Right atrium auricular region (tissue), 2 donors: ENCODE measurements around the gene HMBS. TPM values are rescaled to one million over a fixed set of nuclear protein-coding genes. Genes with fewer than 3 reads are reported as not detected.

Experiments used
- DNase-seq: peaks from one replicate; pipeline ENCODE4 v3.0.0-alpha.2; 2019; ENCODE audit warnings: low spot score
- H3K27ac ChIP-seq, 2 donors: fragments of 200-600 bp; sonication (generic); 1 replicate in 1 of 2; 2 replicates in 1 of 2; pipeline ENCODE4 v1.5.1; 2016 to 2019
- H3K27me3 ChIP-seq, 2 donors: fragments of 200-600 bp; sonication (generic); one replicate each; pipeline versions ENCODE4 v1.5.1 to v1.6.0; 2017 to 2019
- H3K36me3 ChIP-seq: fragments of 200-600 bp; sonication (generic); one replicate; pipeline ENCODE4 v1.5.1; 2016
- H3K4me1 ChIP-seq, 2 donors: fragments of 200-600 bp; sonication (generic); one replicate each; pipeline versions ENCODE4 v1.5.1 to v1.6.0; 2017 to 2019
- H3K4me3 ChIP-seq, 2 donors: fragments of 200-600 bp; sonication (generic); 1 replicate in 1 of 2; 2 replicates in 1 of 2; pipeline ENCODE4 v1.5.1; 2017 to 2019; ENCODE audit warnings: mild to moderate bottlenecking in 1 of 2, moderate library complexity in 1 of 2
- H3K9me3 ChIP-seq, 2 donors: fragments of 200-600 bp; sonication (generic); one replicate each; pipeline ENCODE4 v1.5.1; 2019
- total RNA-seq, 2 donors: library from RNA; depleted of rRNA; stranded (reverse); fragments of >200 nt; gene quantifications; one replicate each; pipeline ENCODE4 v1.1.0, GENCODE V29; 2016
- TF ChIP-seq, protein P1 (sequence below), 2 donors: fragments of 200-600 bp; sonication (generic); IDR thresholded peaks; one replicate each; pipeline ENCODE4 v1.5.1; 2019; ENCODE audit warnings: antibody characterized with exemption in 2 of 2

HMBS gene
- total RNA-seq, 2 donors from 2014 or later, result 4.9 to 13.3 TPM

DNA sequence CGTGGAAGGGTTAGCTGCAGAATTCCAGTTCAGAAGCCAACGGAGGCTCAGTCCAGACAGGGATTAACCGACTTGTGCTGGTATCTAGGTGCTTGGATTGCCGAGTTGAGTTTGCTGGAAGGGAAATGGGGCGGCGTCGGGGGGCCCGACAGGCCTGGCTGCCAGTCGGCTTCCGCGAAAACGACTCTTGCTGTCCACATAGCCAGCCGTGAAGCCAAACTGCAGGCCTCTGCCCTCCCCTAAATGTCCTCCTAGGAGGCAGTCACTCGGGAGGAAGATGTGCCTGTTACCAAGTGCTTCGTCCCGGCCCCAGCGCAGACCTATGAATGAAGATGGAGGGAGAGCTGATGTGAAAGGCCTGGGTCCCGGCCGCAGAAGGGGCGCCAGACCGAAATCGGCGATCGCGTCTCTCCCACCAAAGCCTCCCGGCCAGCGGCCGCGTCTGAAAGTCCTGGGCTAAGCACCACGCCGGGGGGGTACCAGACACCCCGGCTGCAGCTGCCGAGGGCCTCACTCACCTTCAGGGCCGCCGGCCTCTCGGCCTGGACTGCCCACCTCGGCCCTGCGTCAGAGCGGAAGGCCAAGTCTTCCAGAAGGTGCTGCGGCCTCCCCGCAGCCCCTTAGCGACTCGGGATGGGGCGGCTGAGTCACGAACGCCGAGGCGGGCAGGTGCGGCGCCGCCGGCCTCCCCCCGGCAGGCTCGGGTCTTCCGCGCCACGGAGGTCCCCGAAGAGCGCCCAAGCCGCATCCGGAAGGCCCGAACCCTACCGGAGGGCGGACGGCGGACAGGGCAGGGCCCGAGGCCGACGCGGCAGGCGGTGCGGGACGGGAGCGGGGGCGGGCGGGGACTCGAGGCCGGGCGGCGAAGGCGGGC, 9.5 kb downstream of the HMBS start:
- peak overlapping the region; percentile 90 to 94 for H3K27ac ChIP-seq
- DNase-seq, result no peak
- no peaks in the 10 kb centered on the region for H3K9me3 ChIP-seq
- peaks cover 23% of the 10 kb centered on the region for H3K36me3 ChIP-seq
- H3K4me1 ChIP-seq, result peaks cover 0 to 26% of the 10 kb centered on the region in 2 donors
- no peaks in the 10 kb centered on the region for H3K27me3 ChIP-seq
- peak overlapping the region; percentile 70 to 76 for H3K4me3 ChIP-seq
- TF ChIP-seq, protein P1, sequence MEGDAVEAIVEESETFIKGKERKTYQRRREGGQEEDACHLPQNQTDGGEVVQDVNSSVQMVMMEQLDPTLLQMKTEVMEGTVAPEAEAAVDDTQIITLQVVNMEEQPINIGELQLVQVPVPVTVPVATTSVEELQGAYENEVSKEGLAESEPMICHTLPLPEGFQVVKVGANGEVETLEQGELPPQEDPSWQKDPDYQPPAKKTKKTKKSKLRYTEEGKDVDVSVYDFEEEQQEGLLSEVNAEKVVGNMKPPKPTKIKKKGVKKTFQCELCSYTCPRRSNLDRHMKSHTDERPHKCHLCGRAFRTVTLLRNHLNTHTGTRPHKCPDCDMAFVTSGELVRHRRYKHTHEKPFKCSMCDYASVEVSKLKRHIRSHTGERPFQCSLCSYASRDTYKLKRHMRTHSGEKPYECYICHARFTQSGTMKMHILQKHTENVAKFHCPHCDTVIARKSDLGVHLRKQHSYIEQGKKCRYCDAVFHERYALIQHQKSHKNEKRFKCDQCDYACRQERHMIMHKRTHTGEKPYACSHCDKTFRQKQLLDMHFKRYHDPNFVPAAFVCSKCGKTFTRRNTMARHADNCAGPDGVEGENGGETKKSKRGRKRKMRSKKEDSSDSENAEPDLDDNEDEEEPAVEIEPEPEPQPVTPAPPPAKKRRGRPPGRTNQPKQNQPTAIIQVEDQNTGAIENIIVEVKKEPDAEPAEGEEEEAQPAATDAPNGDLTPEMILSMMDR (IDR thresholded peaks at IDR 0.05), result no peak

DNA sequence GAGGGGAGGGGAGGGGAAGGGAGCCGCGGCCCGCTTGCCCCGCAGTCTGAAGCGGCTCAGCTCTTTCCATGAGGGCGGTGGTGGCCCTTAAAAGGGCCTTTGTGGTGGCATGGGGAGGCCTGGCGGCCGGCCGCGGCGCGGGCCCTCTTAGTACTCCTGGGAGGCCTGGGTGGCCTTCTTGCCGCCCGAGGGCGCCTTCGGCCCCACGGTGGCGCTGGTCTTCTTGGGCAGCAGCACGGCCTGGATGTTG, 10.1 kb downstream of the HMBS start:
- TF ChIP-seq, protein P1 (IDR thresholded peaks at IDR 0.05), result peak; percentile 60 to 89
- H3K4me1 ChIP-seq, result peaks cover 0 to 26% of the 10 kb centered on the region in 2 donors
- peaks cover 23% of the 10 kb centered on the region for H3K36me3 ChIP-seq
- peak overlapping the region; percentile 90 to 94 for H3K27ac ChIP-seq
- H3K9me3 ChIP-seq, result no peaks in the 10 kb centered on the region
- peak overlapping the region; percentile 70 to 76 for H3K4me3 ChIP-seq
- no peaks in the 10 kb centered on the region for H3K27me3 ChIP-seq
- peak; percentile 83 for DNase-seq

DNA sequence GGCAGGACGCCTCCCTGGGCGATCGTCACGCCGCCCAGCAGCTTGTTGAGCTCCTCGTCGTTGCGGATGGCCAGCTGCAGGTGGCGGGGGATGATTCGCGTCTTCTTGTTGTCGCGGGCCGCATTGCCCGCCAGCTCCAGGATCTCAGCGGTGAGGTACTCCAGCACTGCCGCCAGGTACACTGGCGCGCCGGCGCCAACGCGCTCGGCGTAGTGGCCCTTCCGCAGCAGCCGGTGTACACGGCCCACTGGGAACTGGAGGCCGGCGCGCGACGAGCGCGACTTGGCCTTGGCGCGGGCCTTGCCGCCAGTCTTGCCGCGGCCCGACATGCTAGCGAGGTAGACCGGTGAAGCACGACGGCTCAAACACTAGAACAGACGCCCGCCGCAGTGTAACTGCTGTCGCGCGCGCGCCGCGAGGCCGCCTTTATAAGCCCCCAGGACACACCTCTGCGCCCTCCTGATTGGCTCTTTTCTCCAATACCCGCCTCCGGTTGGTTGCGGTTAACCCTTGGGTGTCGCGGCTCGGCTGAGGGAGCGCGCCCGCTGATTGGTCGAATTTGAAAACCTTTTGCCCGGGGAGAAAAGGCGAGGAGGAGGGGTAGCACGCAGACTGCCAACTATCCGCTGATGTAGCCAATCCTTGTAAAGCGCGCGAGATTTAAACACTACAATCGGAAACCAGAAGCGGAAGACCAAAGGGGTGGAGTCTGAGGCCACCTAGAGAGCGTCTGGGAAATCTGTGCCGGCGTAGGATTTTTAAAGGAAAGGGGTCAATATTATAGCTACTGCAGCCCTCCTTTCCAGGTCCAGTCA, 10.6 kb downstream of the HMBS start:
- no peaks in the 10 kb centered on the region for H3K27me3 ChIP-seq
- H3K4me3 ChIP-seq, result peak overlapping the region; percentile 70 to 76
- TF ChIP-seq, protein P1 (IDR thresholded peaks at IDR 0.05), result peak in 1 of 2 donors; percentile 8
- no peaks in the 10 kb centered on the region for H3K9me3 ChIP-seq
- H3K4me1 ChIP-seq, result peaks cover 0 to 31% of the 10 kb centered on the region in 2 donors
- peak overlapping the region; percentile 90 to 94 for H3K27ac ChIP-seq
- peaks cover 23% of the 10 kb centered on the region for H3K36me3 ChIP-seq
- DNase-seq, result peak; percentile 100

DNA sequence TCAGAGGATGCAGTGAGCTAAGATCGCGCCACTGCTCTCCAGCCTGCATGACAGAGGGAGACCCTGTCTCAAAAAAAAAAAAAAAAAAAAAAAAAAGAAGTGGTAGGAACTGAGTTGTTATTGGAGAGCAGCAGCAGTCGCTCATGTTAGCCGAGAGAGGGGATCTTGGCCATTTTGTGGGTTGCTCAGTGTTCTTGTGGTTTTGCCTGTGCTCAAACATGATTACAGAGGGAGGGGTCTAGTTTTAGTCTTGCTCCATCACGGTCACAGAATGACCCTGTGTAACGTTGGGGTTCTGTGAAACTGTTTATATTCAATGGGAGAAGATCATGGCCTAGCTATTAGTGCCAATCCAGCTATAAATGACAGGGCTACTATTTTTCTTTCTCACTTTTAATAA, 15.0 kb downstream of the HMBS start:
- DNase-seq, result no peak
- peaks cover 0 to 35% of the 10 kb centered on the region in 2 donors for H3K4me1 ChIP-seq
- H3K4me3 ChIP-seq, result no peak overlapping the region
- no peaks in the 10 kb centered on the region for H3K9me3 ChIP-seq
- H3K27me3 ChIP-seq, result no peaks in the 10 kb centered on the region
- H3K36me3 ChIP-seq, result peaks cover 17% of the 10 kb centered on the region
- H3K27ac ChIP-seq, result no peak overlapping the region
- TF ChIP-seq, protein P1 (IDR thresholded peaks at IDR 0.05), result no peak

DNA sequence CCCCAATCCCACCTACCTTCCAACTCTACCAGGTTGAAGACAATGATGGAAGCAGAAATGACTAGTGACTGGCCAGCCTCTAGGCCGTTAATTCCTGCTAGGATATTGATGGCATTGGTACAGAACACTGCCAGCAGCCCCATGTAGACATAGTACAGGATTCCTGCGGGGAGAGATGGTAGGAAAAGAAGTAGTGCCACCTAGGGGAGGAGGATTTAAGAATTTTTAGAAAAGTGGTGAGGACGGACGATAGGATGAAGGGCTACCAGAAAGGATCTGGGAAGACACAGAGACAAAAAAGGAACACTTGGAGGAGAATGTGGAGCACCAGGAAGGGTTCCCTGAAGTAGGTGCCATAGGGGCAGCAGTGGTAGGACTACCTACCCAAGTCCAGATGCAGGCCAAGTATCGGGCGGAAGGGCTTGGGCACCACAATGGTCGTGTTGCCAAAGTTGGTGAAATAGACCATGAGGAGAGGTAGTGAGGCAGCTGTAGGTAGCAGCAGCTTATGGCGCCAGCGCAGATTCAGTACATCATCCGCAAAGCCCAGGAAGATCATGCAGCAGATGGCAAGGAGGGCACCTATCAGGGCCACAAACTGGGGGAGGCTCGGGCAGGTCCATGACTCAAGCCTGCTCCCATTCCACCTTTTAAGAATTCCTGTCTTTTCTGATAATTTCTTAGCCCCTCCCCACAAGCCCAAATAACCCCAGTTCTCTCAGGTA, 15.7 kb downstream of the HMBS start:
- peaks cover 17% of the 10 kb centered on the region for H3K36me3 ChIP-seq

More for the DNA sequence above, 15.7 kb downstream of the HMBS start:
- DNase-seq, result no peak
- Histone ChIP-seq H3K27me3 (no peaks in the 10 kb centered on the region), H3K4me3 (peak overlapping the region; percentile 75 to 88), H3K27ac (no peak overlapping the region), H3K9me3 (no peaks in the 10 kb centered on the region), H3K4me1 (peaks cover 0 to 35% of the 10 kb centered on the region in 2 donors)
- TF ChIP-seq, protein P1 (IDR thresholded peaks at IDR 0.05), result peak in 1 of 2 donors; percentile 27
